ENCODE results near the gene THADA.
"Not testable (repeated sequence)": the region's sequence is repeated elsewhere in the genome, so short reads cannot be mapped to it uniquely, and the experiment has no call there.

GRCh38 chr2:43396344-43396743 is 199.5 kb downstream of the THADA start:
- not testable (repeated sequence) for TF ChIP-seq CTCF, EP300 (IDR thresholded peaks at IDR 0.05)
